BJ (cell line): ENCODE data around the gene DHRSX. TPM values are rescaled to one million over a fixed set of nuclear protein-coding genes. Genes with fewer than 3 reads are reported as not detected.
"Not testable (repeated sequence)": the region's sequence is repeated elsewhere in the genome, so short reads cannot be mapped to it uniquely, and the experiment has no call there.

Experiments used
- CTCF ChIA-PET: fragments of 350-600 bp; formaldehyde crosslinking; extraction: SDS; loops from one replicate; lab custom pipeline; 2021; ENCODE audit warnings: antibody characterized with exemption, inconsistent platforms; lab: Yijun Ruan, JAX
- POLR2A ChIA-PET: fragments of 300-600 bp; sonication (Branson Sonifier 250); formaldehyde crosslinking; extraction: SDS; loops from one replicate; lab custom pipeline; 2021; ENCODE audit warnings: antibody characterized with exemption; lab: Charles Lee
- DNase-seq: peaks from one replicate; pipeline ENCODE4 v3.0.0-alpha.2; 2011; ENCODE audit warnings: low read depth
- H3K27me3 ChIP-seq: 2 replicates; pipeline ENCODE4 v1.6.0; 2011; ENCODE audit warnings: low read length; ENCODE audit not compliant: control insufficient read depth, insufficient read depth
- H3K36me3 ChIP-seq: 2 replicates; pipeline ENCODE4 v1.5.1; 2011; ENCODE audit warnings: low read length; ENCODE audit not compliant: control insufficient read depth, insufficient read depth
- H3K4me3 ChIP-seq: 2 replicates; pipeline ENCODE4 v1.5.1; 2011; ENCODE audit warnings: low read depth, mild to moderate bottlenecking, control low read depth, low read length
- polyA plus RNA-seq: library from polyadenylated mRNA; depleted of rRNA; stranded (reverse); fragments of >200 nt; gene quantifications from 2 replicates; pipeline ENCODE4 v1.2.3, GENCODE V29; 2011
- TF ChIP-seq, protein P1 (sequence below): IDR thresholded peaks from 2 replicates; pipeline ENCODE4 v1.5.1; 2011; ENCODE audit warnings: low read depth, mild to moderate bottlenecking, control low read depth, inconsistent platforms, low read length, moderate library complexity; ENCODE audit not compliant: insufficient read depth

DHRSX gene
- polyA plus RNA-seq, 1 experiment = 66.2 TPM

DNA sequence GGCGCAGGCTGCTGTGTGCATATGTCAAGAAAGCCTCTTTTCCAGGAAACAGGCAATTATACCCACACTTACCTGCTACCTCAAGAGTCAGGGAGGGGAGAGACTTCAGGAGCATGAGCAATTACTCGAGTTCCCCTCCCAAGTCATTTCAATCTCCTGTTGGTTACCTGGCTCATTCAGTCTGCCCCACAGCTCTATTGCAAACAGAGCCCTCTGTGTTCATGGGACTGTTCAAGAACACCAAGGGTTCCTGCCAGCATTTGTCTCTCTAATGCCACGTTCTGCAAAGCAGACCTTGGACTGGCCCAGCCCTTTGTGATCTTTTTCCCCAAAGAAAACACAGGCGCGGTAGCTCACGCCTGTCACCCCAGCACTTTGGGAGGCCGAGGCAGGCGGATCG, 274.6 kb downstream of the DHRSX start:
- no peak for DNase-seq
- ChIA-PET POLR2A (no interaction called here), CTCF (no interaction called here)
- TF ChIP-seq, protein P1, sequence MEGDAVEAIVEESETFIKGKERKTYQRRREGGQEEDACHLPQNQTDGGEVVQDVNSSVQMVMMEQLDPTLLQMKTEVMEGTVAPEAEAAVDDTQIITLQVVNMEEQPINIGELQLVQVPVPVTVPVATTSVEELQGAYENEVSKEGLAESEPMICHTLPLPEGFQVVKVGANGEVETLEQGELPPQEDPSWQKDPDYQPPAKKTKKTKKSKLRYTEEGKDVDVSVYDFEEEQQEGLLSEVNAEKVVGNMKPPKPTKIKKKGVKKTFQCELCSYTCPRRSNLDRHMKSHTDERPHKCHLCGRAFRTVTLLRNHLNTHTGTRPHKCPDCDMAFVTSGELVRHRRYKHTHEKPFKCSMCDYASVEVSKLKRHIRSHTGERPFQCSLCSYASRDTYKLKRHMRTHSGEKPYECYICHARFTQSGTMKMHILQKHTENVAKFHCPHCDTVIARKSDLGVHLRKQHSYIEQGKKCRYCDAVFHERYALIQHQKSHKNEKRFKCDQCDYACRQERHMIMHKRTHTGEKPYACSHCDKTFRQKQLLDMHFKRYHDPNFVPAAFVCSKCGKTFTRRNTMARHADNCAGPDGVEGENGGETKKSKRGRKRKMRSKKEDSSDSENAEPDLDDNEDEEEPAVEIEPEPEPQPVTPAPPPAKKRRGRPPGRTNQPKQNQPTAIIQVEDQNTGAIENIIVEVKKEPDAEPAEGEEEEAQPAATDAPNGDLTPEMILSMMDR = no peak
- no peak overlapping the region for H3K4me3 ChIP-seq
- no peaks in the 10 kb centered on the region for H3K27me3 ChIP-seq
- no peaks in the 10 kb centered on the region; the same call in 1 of the 2 replicates for H3K36me3 ChIP-seq

- TF ChIP-seq, protein P1 = no peak
- Histone ChIP-seq H3K27me3 (no peaks in the 10 kb centered on the region), H3K4me3 (no peak overlapping the region), H3K36me3 (peaks cover 1% of the 10 kb centered on the region; the same call in 1 of the 2 replicates)
- CTCF ChIA-PET = no interaction called here
- POLR2A ChIA-PET = no interaction called here
- DNase-seq = no peak
Measured at GRCh38 chrX:2224597-2225235, 276.1 kb downstream of the DHRSX start.

DNA sequence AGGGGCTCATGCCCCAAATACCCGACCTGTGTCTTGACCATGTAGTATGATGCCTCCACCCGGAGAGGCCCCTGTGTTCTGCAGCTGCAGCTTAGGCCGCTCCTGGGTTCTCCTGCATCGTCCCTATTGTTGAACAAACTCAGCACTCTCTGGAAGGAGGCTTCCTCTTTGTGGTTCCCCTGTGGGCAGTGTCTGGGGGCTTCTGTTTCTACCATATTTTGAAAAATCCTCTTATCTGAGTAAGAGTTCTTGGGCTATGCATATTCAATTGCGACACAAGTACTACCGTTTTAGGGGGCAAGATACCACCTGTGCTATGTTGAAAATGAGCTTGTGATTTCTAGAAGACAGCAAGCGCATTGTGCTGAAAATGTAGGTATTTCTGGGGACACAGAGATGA, 276.6 kb downstream of the DHRSX start:
- Histone ChIP-seq H3K36me3 (peaks cover 1% of the 10 kb centered on the region; the same call in 1 of the 2 replicates), H3K27me3 (no peaks in the 10 kb centered on the region), H3K4me3 (no peak overlapping the region)
- POLR2A ChIA-PET = no interaction called here
- no peak for DNase-seq
- TF ChIP-seq, protein P1 = no peak
- CTCF ChIA-PET = no interaction called here

DNA sequence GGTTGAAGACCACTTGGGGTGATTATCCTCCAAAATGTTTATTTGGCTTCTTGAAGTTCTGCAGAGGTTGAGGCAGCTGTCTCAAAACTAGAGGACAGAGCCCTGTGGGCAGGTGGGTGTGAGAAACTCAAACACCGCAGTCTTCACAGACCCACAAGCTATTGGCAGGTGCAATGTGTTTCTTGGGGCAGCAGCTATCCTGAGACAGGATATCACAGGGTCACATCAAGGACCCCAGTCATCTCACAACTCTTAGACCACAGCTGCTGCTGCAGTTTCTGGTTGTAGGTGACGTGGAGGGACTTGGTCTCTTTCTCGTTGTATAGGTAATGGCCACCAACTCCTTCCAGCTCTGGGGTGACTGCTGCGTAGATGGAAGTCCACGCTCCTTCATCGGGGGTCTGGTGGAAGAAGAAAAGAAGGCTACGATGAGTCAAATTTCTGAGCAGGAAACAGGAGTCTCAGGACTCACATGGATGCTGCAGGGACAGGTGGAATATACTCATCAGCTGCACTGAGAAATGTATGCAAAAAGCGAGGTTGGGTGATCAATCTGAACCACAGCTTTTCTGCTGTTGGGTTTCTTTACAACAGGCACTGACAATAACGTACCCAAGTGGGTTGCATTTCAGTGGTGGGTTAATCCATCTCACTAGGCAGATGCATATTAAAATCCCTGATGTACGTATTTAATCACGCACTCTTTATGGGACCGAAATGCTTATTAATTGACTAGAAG, 279.8 kb downstream of the DHRSX start:
- DNase-seq = no peak
- POLR2A ChIA-PET = no interaction called here
- CTCF ChIA-PET = no interaction called here
- Histone ChIP-seq H3K4me3 (no peak overlapping the region), H3K36me3 (peaks cover 1% of the 10 kb centered on the region; the same call in 1 of the 2 replicates), H3K27me3 (no peaks in the 10 kb centered on the region)
- TF ChIP-seq, protein P1 = no peak

GRCh38 chrX:2220296-2220695, 280.5 kb downstream of the DHRSX start:
- ChIA-PET CTCF (no interaction called here), POLR2A (no interaction called here)
- no peak for DNase-seq
- Histone ChIP-seq H3K36me3 (peaks cover 1% of the 10 kb centered on the region; the same call in 1 of the 2 replicates), H3K4me3 (no peak overlapping the region), H3K27me3 (no peaks in the 10 kb centered on the region)
- TF ChIP-seq, protein P1 = no peak

- POLR2A ChIA-PET, DNase-seq, CTCF ChIA-PET, H3K27me3 ChIP-seq, H3K36me3 ChIP-seq, H3K4me3 ChIP-seq: not testable (repeated sequence)
Measured at GRCh38 chrX:2214138-2214823, 286.5 kb downstream of the DHRSX start.

GRCh38 chrX:2211667-2212066, 289.1 kb downstream of the DHRSX start:
- H3K4me3 ChIP-seq, CTCF ChIA-PET, H3K27me3 ChIP-seq, POLR2A ChIA-PET, DNase-seq, H3K36me3 ChIP-seq: not testable (repeated sequence)
